Liver (tissue), 9 donors: ENCODE results near the gene POU6F2. TPM values are rescaled to one million over a fixed set of nuclear protein-coding genes. Genes with fewer than 3 reads are reported as not detected.
A peak's percentile ranks its signal among the peaks of the same experiment; 100 is the strongest.

Source experiments
- DNase-seq: peaks from one replicate; pipeline ENCODE4 v3.0.0-alpha.2; 2017; ENCODE audit warnings: low spot score
- H3K27ac ChIP-seq, 2 donors: one replicate each; pipeline ENCODE4 v1.7.0; 2013; ENCODE audit warnings: inconsistent platforms in 2 of 2, low read length in 2 of 2, control low read depth in 1 of 2, low read depth in 1 of 2, mild to moderate bottlenecking in 1 of 2
- H3K27me3 ChIP-seq, 4 donors: one replicate each; pipeline versions ENCODE4 v1.6.1 to v1.7.0; 2013; ENCODE audit warnings: low read length in 3 of 4, inconsistent platforms in 1 of 4, mild to moderate bottlenecking in 1 of 4, moderate library complexity in 1 of 4; ENCODE audit not compliant: control insufficient read depth in 4 of 4, insufficient read depth in 4 of 4
- H3K36me3 ChIP-seq, 4 donors: one replicate each; pipeline versions ENCODE4 v1.6.1 to v1.7.0; 2013; ENCODE audit warnings: low read length in 3 of 4, mild to moderate bottlenecking in 3 of 4, low read depth in 1 of 4, moderate library complexity in 1 of 4; ENCODE audit not compliant: control insufficient read depth in 4 of 4, insufficient read depth in 3 of 4
- H3K4me1 ChIP-seq, 4 donors: one replicate each; pipeline versions ENCODE4 v1.6.1 to v1.7.0; 2013; ENCODE audit warnings: low read length in 3 of 4, mild to moderate bottlenecking in 3 of 4, moderate library complexity in 1 of 4; ENCODE audit not compliant: control insufficient read depth in 4 of 4, insufficient read depth in 4 of 4
- H3K4me3 ChIP-seq, 3 donors: one replicate each; pipeline versions ENCODE4 v1.6.1 to v1.7.0; 2013; ENCODE audit warnings: low read length in 3 of 3, control low read depth in 1 of 3, low read depth in 1 of 3, mild to moderate bottlenecking in 1 of 3
- H3K9ac ChIP-seq, 2 donors: one replicate each; pipeline ENCODE4 v1.7.0; 2013; ENCODE audit warnings: low read length in 2 of 2, mild to moderate bottlenecking in 2 of 2, moderate library complexity in 2 of 2, control low read depth in 1 of 2, low read depth in 1 of 2
- H3K9me3 ChIP-seq, 4 donors: one replicate each; pipeline versions ENCODE4 v1.6.1 to v1.7.0; 2013; ENCODE audit warnings: low read length in 3 of 4; ENCODE audit not compliant: control insufficient read depth in 4 of 4
- EGR1 ChIP-seq, 2 donors: IDR thresholded peaks; 2 replicates each; pipeline ENCODE4 v1.6.1; 2016 to 2018; ENCODE audit warnings: antibody characterized with exemption in 2 of 2, low read depth in 2 of 2
- FOXA1 ChIP-seq: IDR thresholded peaks from 2 replicates; pipeline ENCODE4 v1.6.1; 2016; ENCODE audit warnings: antibody characterized with exemption
- GABPA ChIP-seq, 2 donors: IDR thresholded peaks in 1 of 2; conservative IDR thresholded peaks in 1 of 2; 2 replicates each; pipeline ENCODE4 v1.6.1; 2016; ENCODE audit warnings: antibody characterized with exemption in 2 of 2, mild to moderate bottlenecking in 1 of 2, moderate library complexity in 1 of 2
- HNF4A ChIP-seq, 2 donors: conservative IDR thresholded peaks; 2 replicates each; pipeline ENCODE4 v1.6.1; 2016; ENCODE audit warnings: antibody characterized with exemption in 2 of 2, mild to moderate bottlenecking in 2 of 2
- JUND ChIP-seq, 2 donors: IDR thresholded peaks; 2 replicates each; pipeline ENCODE4 v1.6.1; 2016; ENCODE audit warnings: antibody characterized with exemption in 2 of 2
- MAX ChIP-seq: IDR thresholded peaks from 2 replicates; pipeline ENCODE4 v1.6.1; 2016; ENCODE audit warnings: antibody characterized with exemption
- NR2F2 ChIP-seq: IDR thresholded peaks from 2 replicates; pipeline ENCODE4 v1.6.1; 2016; ENCODE audit warnings: antibody characterized with exemption
- RAD21 ChIP-seq, 2 donors: IDR thresholded peaks; 2 replicates each; pipeline ENCODE4 v1.6.1; 2016; ENCODE audit warnings: antibody characterized with exemption in 2 of 2, mild to moderate bottlenecking in 2 of 2
- RXRA ChIP-seq, 2 donors: IDR thresholded peaks; 2 replicates each; pipeline ENCODE4 v1.6.1; 2017 to 2018; ENCODE audit warnings: antibody characterized with exemption in 2 of 2, mild to moderate bottlenecking in 1 of 2
- YY1 ChIP-seq: IDR thresholded peaks from 2 replicates; pipeline ENCODE4 v1.6.1; 2016; ENCODE audit warnings: antibody characterized with exemption, mild to moderate bottlenecking
- ZBTB33 ChIP-seq: IDR thresholded peaks from 2 replicates; pipeline ENCODE4 v1.6.1; 2016; ENCODE audit warnings: antibody characterized with exemption
- WGBS: extraction: QIAGEN DNeasy Blood & Tissue Kit; methylation state at CpG from one replicate; pipeline ENCODE4 v1.1.7; 2013; 5-methylcytosine and 5-hydroxymethylcytosine counted together
- polyA plus RNA-seq, 2 donors: library from polyadenylated mRNA; stranded (reverse) in 1 of 2; unstranded in 1 of 2; fragments of 200-250 nt in 1 of 2; fragments of >200 nt in 1 of 2; fragmentation: Nextera tagmentation in 1 of 2; extraction: Ambion mirVana in 1 of 2; gene quantifications; one replicate each; pipeline versions ENCODE4 v1.2.1 to v1.2.3, GENCODE V29; 2013 to 2015
- total RNA-seq, 2 donors: library from RNA; depleted of rRNA; stranded (reverse); fragments of >200 nt; gene quantifications; one replicate each; pipeline ENCODE4 v1.2.3, GENCODE V29; 2014
- donor health status: healthy.
- donor health status: healthy.
- donor health status: healthy.
- donor health status: healthy.
- donor health status: healthy.

The POU6F2 gene
- total and polyA plus RNA-seq, 4 donors = under 0.01 to 0.24 (median 0.08) TPM; not detected in 1

- Histone ChIP-seq H3K9ac (no peak overlapping the region), H3K27ac (no peak overlapping the region), H3K4me3 (no peak overlapping the region), H3K27me3 (no peaks in the 10 kb centered on the region), H3K4me1 (peaks cover 0 to 2% (median 0%) of the 10 kb centered on the region in 4 donors), H3K36me3 (no peaks in the 10 kb centered on the region), H3K9me3 (no peaks in the 10 kb centered on the region)
- TF ChIP-seq ZBTB33 = no peak
- WGBS = 77% methylated on average over 8 of the region's 8 CpGs
- DNase-seq = no peak
Observed at GRCh38 chr7:39310699-39311098, 333.0 kb downstream of the POU6F2 start.

GRCh38 chr7:39312254-39312989 is 334.7 kb downstream of the POU6F2 start:
- 78% methylated on average over 10 of the region's 10 CpGs for WGBS
- DNase-seq = no peak
- TF ChIP-seq ZBTB33 (no peak), JUND (IDR thresholded peaks at IDR 0.05) (no peak), RAD21 (IDR thresholded peaks at IDR 0.05) (no peak), RXRA (IDR thresholded peaks at IDR 0.05) (no peak), GABPA (IDR thresholded peaks at IDR 0.05 in 1 of 2, conservative IDR thresholded peaks at IDR 0.05 in 1 of 2) (no peak), YY1 (no peak), MAX (no peak), NR2F2 (no peak), FOXA1 (no peak), EGR1 (IDR thresholded peaks at IDR 0.05; ENCODE audit: low read depth in 2 of 2) (no peak), HNF4A (conservative IDR thresholded peaks at IDR 0.05) (no peak)

GRCh38 chr7:39313376-39313775 is 335.7 kb downstream of the POU6F2 start:
- H3K27ac ChIP-seq = no peak overlapping the region
- H3K9ac ChIP-seq = no peak overlapping the region
- no peak for DNase-seq
- no peaks in the 10 kb centered on the region for H3K27me3 ChIP-seq
- no peak for TF ChIP-seq EGR1 (IDR thresholded peaks at IDR 0.05; ENCODE audit: low read depth in 2 of 2)
- TF ChIP-seq RXRA (IDR thresholded peaks at IDR 0.05) = peak in 1 of 2 donors; percentile 42
- peak in 1 of 2 donors; percentile 66 for TF ChIP-seq HNF4A (conservative IDR thresholded peaks at IDR 0.05)
- no peak for TF ChIP-seq MAX
- H3K4me3 ChIP-seq = no peak overlapping the region
- peaks cover 0 to 2% (median 0%) of the 10 kb centered on the region in 4 donors for H3K4me1 ChIP-seq
- 22% methylated on average over 4 of the region's 4 CpGs for WGBS
- H3K36me3 ChIP-seq = no peaks in the 10 kb centered on the region
- H3K9me3 ChIP-seq = no peaks in the 10 kb centered on the region

More at GRCh38 chr7:39312254-39312989, 334.7 kb downstream of the POU6F2 start:
- Histone ChIP-seq H3K36me3 (no peaks in the 10 kb centered on the region), H3K27ac (no peak overlapping the region), H3K9ac (no peak overlapping the region), H3K9me3 (no peaks in the 10 kb centered on the region), H3K4me1 (peaks cover 0 to 2% (median 0%) of the 10 kb centered on the region in 4 donors), H3K27me3 (no peaks in the 10 kb centered on the region), H3K4me3 (no peak overlapping the region)
